ENCODE results near the gene L3MBTL4. TPM values are rescaled to one million over a fixed set of nuclear protein-coding genes. Genes with fewer than 3 reads are reported as not detected.

The L3MBTL4 gene
- total RNA-seq, 1 donor, result 0.36 TPM

DNA sequence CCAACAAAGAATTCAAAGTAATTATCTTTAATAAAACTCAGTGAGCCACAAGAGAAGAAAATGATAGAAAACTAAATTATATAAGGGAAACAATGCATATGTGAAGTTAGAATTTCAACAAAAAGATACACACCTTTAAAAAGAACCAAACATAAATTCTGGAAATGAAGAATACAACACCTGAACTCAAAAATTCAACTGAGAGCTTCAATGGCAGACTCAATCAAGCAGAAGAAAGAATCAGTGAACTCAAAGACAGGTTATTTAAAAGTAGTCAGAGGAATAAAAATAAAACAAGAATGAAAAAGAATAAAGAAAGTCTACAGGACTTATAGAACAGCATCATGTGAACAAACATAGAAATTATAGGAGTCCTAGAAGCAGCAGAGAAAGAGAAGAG, 73.4 kb downstream of the L3MBTL4 start:
- no peaks in the 10 kb centered on the region for H3K27me3 ChIP-seq (ENCODE audit: insufficient read depth, low read length)
- H3K27ac ChIP-seq (ENCODE audit: low read depth, low read length), result no peak overlapping the region
- no peak overlapping the region for H3K4me3 ChIP-seq (ENCODE audit: insufficient read depth, low read length)
- H4K20me1 ChIP-seq (ENCODE audit: insufficient read depth, low read length), result no peaks in the 10 kb centered on the region
- H3K36me3 ChIP-seq (ENCODE audit: insufficient read depth, low read length), result no peaks in the 10 kb centered on the region
- no peak overlapping the region for H3K4me2 ChIP-seq (ENCODE audit: insufficient read depth, low read length)
- TF ChIP-seq, protein P1, sequence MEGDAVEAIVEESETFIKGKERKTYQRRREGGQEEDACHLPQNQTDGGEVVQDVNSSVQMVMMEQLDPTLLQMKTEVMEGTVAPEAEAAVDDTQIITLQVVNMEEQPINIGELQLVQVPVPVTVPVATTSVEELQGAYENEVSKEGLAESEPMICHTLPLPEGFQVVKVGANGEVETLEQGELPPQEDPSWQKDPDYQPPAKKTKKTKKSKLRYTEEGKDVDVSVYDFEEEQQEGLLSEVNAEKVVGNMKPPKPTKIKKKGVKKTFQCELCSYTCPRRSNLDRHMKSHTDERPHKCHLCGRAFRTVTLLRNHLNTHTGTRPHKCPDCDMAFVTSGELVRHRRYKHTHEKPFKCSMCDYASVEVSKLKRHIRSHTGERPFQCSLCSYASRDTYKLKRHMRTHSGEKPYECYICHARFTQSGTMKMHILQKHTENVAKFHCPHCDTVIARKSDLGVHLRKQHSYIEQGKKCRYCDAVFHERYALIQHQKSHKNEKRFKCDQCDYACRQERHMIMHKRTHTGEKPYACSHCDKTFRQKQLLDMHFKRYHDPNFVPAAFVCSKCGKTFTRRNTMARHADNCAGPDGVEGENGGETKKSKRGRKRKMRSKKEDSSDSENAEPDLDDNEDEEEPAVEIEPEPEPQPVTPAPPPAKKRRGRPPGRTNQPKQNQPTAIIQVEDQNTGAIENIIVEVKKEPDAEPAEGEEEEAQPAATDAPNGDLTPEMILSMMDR (IDR thresholded peaks at IDR 0.05; ENCODE audit: extremely low read depth, low read depth, low read length), result no peak
- peaks cover 3% of the 10 kb centered on the region for H3K9me3 ChIP-seq (ENCODE audit: low read depth, low read length)
- H3K79me2 ChIP-seq (ENCODE audit: insufficient read depth, low read length), result no peaks in the 10 kb centered on the region
- no peak overlapping the region for H2AFZ ChIP-seq (ENCODE audit: low read length)
- no peaks in the 10 kb centered on the region for H3K4me1 ChIP-seq (ENCODE audit: insufficient read depth, low read length)
- DNase-seq (ENCODE audit: insufficient read length, low spot score, missing footprints), result no peak

DNA sequence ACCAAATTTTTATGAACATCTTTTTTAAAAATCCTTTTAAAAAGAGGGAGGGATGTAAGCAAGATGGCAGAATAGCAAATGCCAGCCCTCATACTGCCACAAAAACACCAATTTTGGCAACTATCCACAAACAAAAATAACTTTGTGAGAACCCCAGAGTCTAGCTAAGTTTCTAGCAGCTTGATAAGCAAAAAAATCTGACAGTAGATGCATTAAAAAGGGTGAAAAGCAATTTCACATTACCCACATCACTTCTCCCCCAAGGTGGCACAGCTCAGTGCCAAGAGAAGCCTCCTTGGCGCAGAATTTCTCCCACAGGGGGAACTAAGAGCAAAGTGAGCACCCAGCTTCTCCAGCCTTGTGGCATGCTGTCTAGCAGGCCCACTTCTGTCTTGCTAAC, 74.6 kb downstream of the L3MBTL4 start:
- no peak overlapping the region for H3K4me3 ChIP-seq (ENCODE audit: insufficient read depth, low read length)
- no peak overlapping the region for H3K4me2 ChIP-seq (ENCODE audit: insufficient read depth, low read length)
- H3K27ac ChIP-seq (ENCODE audit: low read depth, low read length), result no peak overlapping the region
- H3K9me3 ChIP-seq (ENCODE audit: low read depth, low read length), result peaks cover 3% of the 10 kb centered on the region
- H3K79me2 ChIP-seq (ENCODE audit: insufficient read depth, low read length), result no peaks in the 10 kb centered on the region
- H4K20me1 ChIP-seq (ENCODE audit: insufficient read depth, low read length), result no peaks in the 10 kb centered on the region
- no peaks in the 10 kb centered on the region for H3K4me1 ChIP-seq (ENCODE audit: insufficient read depth, low read length)
- TF ChIP-seq, protein P1 (IDR thresholded peaks at IDR 0.05; ENCODE audit: extremely low read depth, low read depth, low read length), result no peak
- H3K27me3 ChIP-seq (ENCODE audit: insufficient read depth, low read length), result no peaks in the 10 kb centered on the region
- no peaks in the 10 kb centered on the region for H3K36me3 ChIP-seq (ENCODE audit: insufficient read depth, low read length)
- DNase-seq (ENCODE audit: insufficient read length, low spot score, missing footprints), result no peak
- no peak overlapping the region for H2AFZ ChIP-seq (ENCODE audit: low read length)

DNA sequence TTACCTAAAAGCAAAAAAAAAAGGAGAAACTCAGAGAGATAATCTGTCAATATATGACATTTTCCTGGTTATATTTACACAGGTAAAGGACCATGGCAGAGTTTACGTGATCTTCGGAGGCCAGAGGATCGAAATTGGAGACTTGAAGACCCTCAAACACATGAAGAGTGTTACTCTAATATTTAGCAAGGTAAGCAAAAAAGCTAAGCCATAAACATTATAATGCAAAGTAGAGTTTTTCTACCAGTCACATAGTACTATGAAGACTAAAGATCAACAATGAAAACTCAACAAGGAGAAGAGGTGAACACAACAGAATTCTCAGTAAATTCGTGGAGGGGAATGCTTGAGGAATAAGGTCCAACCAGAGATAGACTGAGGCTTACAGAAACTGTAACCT, 78.5 kb downstream of the L3MBTL4 start:
- TF ChIP-seq, protein P1 (IDR thresholded peaks at IDR 0.05; ENCODE audit: extremely low read depth, low read depth, low read length), result no peak
- no peak overlapping the region for H2AFZ ChIP-seq (ENCODE audit: low read length)
- no peak overlapping the region for H3K4me2 ChIP-seq (ENCODE audit: insufficient read depth, low read length)
- H3K27ac ChIP-seq (ENCODE audit: low read depth, low read length), result no peak overlapping the region
- H3K9me3 ChIP-seq (ENCODE audit: low read depth, low read length), result peaks cover 3% of the 10 kb centered on the region
- no peaks in the 10 kb centered on the region for H3K79me2 ChIP-seq (ENCODE audit: insufficient read depth, low read length)
- H3K4me3 ChIP-seq (ENCODE audit: insufficient read depth, low read length), result no peak overlapping the region
- no peaks in the 10 kb centered on the region for H3K36me3 ChIP-seq (ENCODE audit: insufficient read depth, low read length)
- no peak for DNase-seq (ENCODE audit: insufficient read length, low spot score, missing footprints)
- no peaks in the 10 kb centered on the region for H4K20me1 ChIP-seq (ENCODE audit: insufficient read depth, low read length)
- no peaks in the 10 kb centered on the region for H3K27me3 ChIP-seq (ENCODE audit: insufficient read depth, low read length)
- no peaks in the 10 kb centered on the region for H3K4me1 ChIP-seq (ENCODE audit: insufficient read depth, low read length)

- Histone ChIP-seq H3K27me3 (ENCODE audit: insufficient read depth, low read length) (no peaks in the 10 kb centered on the region), H4K20me1 (ENCODE audit: insufficient read depth, low read length) (no peaks in the 10 kb centered on the region), H3K4me3 (ENCODE audit: insufficient read depth, low read length) (no peak overlapping the region), H3K9me3 (ENCODE audit: low read depth, low read length) (no peaks in the 10 kb centered on the region), H3K4me2 (ENCODE audit: insufficient read depth, low read length) (no peak overlapping the region), H3K36me3 (ENCODE audit: insufficient read depth, low read length) (no peaks in the 10 kb centered on the region), H3K27ac (ENCODE audit: low read depth, low read length) (no peak overlapping the region), H3K4me1 (ENCODE audit: insufficient read depth, low read length) (no peaks in the 10 kb centered on the region), H2AFZ (ENCODE audit: low read length) (no peak overlapping the region), H3K79me2 (ENCODE audit: insufficient read depth, low read length) (no peaks in the 10 kb centered on the region)
- TF ChIP-seq, protein P1 (IDR thresholded peaks at IDR 0.05; ENCODE audit: extremely low read depth, low read depth, low read length), result no peak
- DNase-seq (ENCODE audit: insufficient read length, low spot score, missing footprints), result no peak
Observed at GRCh38 chr18:6333981-6334380, 80.7 kb downstream of the L3MBTL4 start.

Data from osteoblast (primary cell).